Ishikawa (cell line): Measurements from ENCODE around the gene MYO5B.

Source experiments
- CEBPB ChIP-seq: IDR thresholded peaks from 2 replicates; pipeline ENCODE4 v1.6.1; 2012
- CREB1 ChIP-seq: IDR thresholded peaks from 2 replicates; pipeline ENCODE4 v1.6.1; 2012; ENCODE audit warnings: low read depth
- EGR1 ChIP-seq: IDR thresholded peaks from 2 replicates; pipeline ENCODE4 v1.6.1; 2012
- EP300 ChIP-seq: IDR thresholded peaks from 2 replicates; pipeline ENCODE4 v1.6.1; 2012; ENCODE audit warnings: borderline replicate concordance
- FOXM1 ChIP-seq: IDR thresholded peaks from 2 replicates; pipeline ENCODE4 v1.6.1; 2012; ENCODE audit warnings: low read depth, borderline replicate concordance
- NFIC ChIP-seq: IDR thresholded peaks from 2 replicates; pipeline ENCODE4 v1.6.1; 2012
- RAD21 ChIP-seq: IDR thresholded peaks from 2 replicates; pipeline ENCODE4 v1.6.1; 2012; ENCODE audit warnings: low read depth
- TAF1 ChIP-seq: IDR thresholded peaks from 2 replicates; pipeline ENCODE4 v1.6.1; 2012; ENCODE audit warnings: low read depth, mild to moderate bottlenecking
- TCF12 ChIP-seq: IDR thresholded peaks from 2 replicates; pipeline ENCODE4 v1.6.1; 2012; ENCODE audit warnings: low read depth
- TEAD4 ChIP-seq: IDR thresholded peaks from 2 replicates; pipeline ENCODE4 v1.6.1; 2012
- YY1 ChIP-seq: IDR thresholded peaks from 2 replicates; pipeline ENCODE4 v1.6.1; 2012; ENCODE audit warnings: low read depth
- ZBTB7A ChIP-seq: IDR thresholded peaks from 2 replicates; pipeline ENCODE4 v1.6.1; 2012; ENCODE audit warnings: low read depth
- TF ChIP-seq, protein P1 (sequence below): IDR thresholded peaks from 2 replicates; pipeline ENCODE4 v1.6.1; 2012; ENCODE audit warnings: low read depth, mild to moderate bottlenecking
- TF ChIP-seq, protein P2 (sequence below): IDR thresholded peaks from 2 replicates; pipeline ENCODE4 v1.6.1; 2012
- TF ChIP-seq, protein P3 (sequence below): IDR thresholded peaks from 2 replicates; pipeline ENCODE4 v1.6.1; 2012

The MYO5B gene

DNA sequence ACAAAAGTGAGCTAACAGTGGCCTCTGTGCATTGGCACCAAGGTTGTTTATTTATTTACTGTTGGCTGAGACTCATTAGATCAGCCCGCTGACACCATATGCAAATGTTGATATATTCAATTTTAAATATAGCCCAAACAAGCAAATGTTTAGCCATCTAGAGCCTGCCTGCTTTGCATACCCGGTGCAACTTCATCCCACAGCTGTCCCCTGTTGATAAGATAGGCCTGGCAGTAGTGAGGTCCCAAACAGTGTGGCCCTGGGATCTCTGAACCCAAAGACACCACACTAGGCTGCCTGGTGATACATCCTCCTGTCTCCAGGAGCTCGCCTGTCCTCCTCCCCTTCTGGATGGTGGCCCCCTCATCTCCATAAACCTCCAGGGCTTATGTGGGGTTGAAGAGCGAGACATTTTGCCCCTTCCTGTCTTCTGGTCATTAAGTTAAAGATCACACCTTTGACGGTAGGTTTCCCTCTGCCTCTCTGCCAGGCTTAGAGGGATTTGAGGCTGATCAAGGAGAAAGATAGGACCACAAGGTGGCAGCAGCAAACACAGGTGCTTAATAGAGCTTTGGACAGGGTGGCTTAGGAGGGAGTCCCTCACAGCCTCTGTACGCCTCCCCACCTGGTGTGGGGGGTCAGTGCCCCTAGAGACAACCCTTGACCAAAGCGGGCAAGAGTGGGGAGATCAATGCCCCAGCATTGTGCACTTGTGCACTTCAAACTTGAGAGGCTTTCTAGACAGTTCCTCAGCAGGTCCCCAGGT is 23.7 kb upstream of the MYO5B start:
- TF ChIP-seq, protein P1, sequence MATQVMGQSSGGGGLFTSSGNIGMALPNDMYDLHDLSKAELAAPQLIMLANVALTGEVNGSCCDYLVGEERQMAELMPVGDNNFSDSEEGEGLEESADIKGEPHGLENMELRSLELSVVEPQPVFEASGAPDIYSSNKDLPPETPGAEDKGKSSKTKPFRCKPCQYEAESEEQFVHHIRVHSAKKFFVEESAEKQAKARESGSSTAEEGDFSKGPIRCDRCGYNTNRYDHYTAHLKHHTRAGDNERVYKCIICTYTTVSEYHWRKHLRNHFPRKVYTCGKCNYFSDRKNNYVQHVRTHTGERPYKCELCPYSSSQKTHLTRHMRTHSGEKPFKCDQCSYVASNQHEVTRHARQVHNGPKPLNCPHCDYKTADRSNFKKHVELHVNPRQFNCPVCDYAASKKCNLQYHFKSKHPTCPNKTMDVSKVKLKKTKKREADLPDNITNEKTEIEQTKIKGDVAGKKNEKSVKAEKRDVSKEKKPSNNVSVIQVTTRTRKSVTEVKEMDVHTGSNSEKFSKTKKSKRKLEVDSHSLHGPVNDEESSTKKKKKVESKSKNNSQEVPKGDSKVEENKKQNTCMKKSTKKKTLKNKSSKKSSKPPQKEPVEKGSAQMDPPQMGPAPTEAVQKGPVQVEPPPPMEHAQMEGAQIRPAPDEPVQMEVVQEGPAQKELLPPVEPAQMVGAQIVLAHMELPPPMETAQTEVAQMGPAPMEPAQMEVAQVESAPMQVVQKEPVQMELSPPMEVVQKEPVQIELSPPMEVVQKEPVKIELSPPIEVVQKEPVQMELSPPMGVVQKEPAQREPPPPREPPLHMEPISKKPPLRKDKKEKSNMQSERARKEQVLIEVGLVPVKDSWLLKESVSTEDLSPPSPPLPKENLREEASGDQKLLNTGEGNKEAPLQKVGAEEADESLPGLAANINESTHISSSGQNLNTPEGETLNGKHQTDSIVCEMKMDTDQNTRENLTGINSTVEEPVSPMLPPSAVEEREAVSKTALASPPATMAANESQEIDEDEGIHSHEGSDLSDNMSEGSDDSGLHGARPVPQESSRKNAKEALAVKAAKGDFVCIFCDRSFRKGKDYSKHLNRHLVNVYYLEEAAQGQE, result no peak
- TF ChIP-seq RAD21, result peak; percentile 58

DNA sequence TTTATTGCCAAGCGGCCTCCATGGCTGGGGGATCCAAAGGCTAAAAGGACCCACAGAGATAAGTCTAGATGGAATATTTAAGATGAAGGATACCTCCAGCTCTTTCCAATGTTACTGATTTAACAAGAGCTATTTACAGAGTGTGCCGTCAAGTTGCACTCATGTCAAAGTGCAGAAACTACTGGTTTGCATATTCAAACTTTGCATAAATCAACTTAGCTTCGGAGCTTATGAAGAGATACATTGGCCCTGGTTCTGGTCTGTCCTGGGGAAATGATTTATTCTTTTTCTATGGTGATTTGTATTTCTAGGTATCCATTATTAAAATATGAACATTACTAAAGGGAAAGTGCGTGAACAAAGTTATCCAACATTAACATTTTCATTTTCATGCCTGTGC is 14.4 kb upstream of the MYO5B start:
- no peak for TF ChIP-seq NFIC
- TF ChIP-seq, protein P2, sequence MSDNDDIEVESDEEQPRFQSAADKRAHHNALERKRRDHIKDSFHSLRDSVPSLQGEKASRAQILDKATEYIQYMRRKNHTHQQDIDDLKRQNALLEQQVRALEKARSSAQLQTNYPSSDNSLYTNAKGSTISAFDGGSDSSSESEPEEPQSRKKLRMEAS, result no peak
- TF ChIP-seq FOXM1, result no peak
- TF ChIP-seq CEBPB, result no peak
- TF ChIP-seq, protein P1, result no peak
- TF ChIP-seq ZBTB7A, result no peak
- no peak for TF ChIP-seq TAF1
- TF ChIP-seq RAD21, result no peak
- TF ChIP-seq, protein P3, sequence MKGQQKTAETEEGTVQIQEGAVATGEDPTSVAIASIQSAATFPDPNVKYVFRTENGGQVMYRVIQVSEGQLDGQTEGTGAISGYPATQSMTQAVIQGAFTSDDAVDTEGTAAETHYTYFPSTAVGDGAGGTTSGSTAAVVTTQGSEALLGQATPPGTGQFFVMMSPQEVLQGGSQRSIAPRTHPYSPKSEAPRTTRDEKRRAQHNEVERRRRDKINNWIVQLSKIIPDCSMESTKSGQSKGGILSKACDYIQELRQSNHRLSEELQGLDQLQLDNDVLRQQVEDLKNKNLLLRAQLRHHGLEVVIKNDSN, result no peak
- no peak for TF ChIP-seq TCF12
- TF ChIP-seq EP300, result no peak
- TF ChIP-seq EGR1, result no peak
- no peak for TF ChIP-seq TEAD4
- no peak for TF ChIP-seq CREB1

DNA sequence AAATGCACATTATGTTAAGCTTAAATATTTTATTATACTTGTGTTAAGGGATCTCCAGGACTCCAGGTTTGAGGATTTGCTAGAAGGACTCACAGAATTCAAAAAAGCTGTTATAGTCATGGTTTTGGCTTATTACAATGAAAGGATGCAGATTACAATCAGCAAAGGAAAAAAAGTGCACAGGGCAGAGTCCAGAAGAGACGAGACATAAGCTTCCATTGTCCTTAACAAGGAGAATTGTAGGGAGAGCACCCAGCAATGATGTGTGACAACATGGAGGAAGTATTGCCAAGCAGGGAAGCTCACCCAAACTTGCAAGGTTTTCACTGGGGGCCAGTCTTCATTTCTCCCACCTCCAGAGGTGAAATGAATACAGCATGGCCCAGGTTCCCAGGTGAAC is 12.8 kb upstream of the MYO5B start:
- no peak for TF ChIP-seq FOXM1
- TF ChIP-seq TEAD4, result no peak
- no peak for TF ChIP-seq ZBTB7A
- TF ChIP-seq EP300, result no peak
- TF ChIP-seq, protein P3, result no peak
- TF ChIP-seq EGR1, result no peak
- no peak for TF ChIP-seq TAF1
- no peak for TF ChIP-seq CEBPB
- no peak for TF ChIP-seq RAD21
- TF ChIP-seq CREB1, result no peak
- TF ChIP-seq, protein P2, result no peak
- no peak for TF ChIP-seq NFIC
- no peak for TF ChIP-seq YY1
- no peak for TF ChIP-seq TCF12
- TF ChIP-seq, protein P1, result no peak

DNA sequence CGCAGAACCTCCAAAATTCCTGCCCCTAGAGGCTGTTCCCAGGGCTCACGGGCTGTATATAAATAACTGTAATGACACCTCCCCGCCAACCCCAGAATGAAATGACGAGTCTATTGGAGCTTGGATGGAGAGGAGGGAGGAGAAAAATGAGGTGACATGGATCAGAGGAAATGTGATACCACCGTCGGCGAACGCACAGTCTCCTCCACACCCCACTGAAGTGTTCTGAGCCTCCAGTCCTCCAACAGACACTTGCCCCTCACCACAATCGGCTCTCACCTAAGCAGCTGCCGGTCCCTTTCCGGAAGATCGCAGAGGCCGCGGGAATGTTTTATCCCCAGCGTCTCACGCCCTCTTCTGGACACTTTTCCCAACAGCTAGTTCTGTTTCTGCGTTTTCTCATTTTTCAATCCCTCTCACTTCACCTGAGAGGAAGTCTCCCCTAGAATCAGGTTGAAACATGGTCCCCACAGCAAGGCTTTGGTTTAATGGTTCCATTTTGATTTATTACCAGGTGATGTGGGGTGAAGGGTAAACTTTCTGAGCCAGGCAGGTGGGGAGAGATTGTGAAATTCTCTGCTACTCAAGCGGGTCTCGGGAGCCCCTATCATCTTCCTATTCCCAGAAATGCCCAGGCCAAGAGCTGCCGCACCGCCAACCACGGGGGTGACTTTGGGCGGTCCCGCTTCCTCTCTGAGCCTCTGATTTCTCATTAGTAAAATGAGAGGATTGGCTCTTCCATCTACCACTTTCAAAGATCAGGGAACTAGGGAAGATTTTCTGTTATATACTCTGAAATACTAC is 9.1 kb upstream of the MYO5B start:
- TF ChIP-seq TEAD4, result no peak
- peak; percentile 89 for TF ChIP-seq RAD21
